Activated T-cell treated with anti-CD3 and anti-CD28 coated beads, Interleukin-2, amount 50 U/mL, for 1 hour (primary cell): ENCODE results near the gene COL9A3.

Experiments
- DNase-seq: peaks from one replicate; pipeline ENCODE4 v3.0.0-alpha.2; 2020

The COL9A3 gene

GRCh38 chr20:62779417-62779685, 37.5 kb upstream of the COL9A3 start:
- DNase-seq: no peak

GRCh38 chr20:62780204-62780603, 36.6 kb upstream of the COL9A3 start:
- no peak for DNase-seq

GRCh38 chr20:62780696-62781095, 36.2 kb upstream of the COL9A3 start:
- no peak for DNase-seq

GRCh38 chr20:62782149-62782892, 34.5 kb upstream of the COL9A3 start:
- DNase-seq: no peak

- no peak for DNase-seq
Measured at GRCh38 chr20:62782893-62783278, 34.0 kb upstream of the COL9A3 start.

- no peak for DNase-seq
Measured at GRCh38 chr20:62784497-62784896, 32.4 kb upstream of the COL9A3 start.

GRCh38 chr20:62785393-62785792, 31.5 kb upstream of the COL9A3 start:
- DNase-seq: no peak

- DNase-seq: no peak
Measured at GRCh38 chr20:62786157-62786556, 30.7 kb upstream of the COL9A3 start.

GRCh38 chr20:62787321-62787720, 29.5 kb upstream of the COL9A3 start:
- DNase-seq: no peak

- DNase-seq: no peak
Measured at GRCh38 chr20:62787866-62788265, 29.0 kb upstream of the COL9A3 start.

GRCh38 chr20:62788607-62789006, 28.2 kb upstream of the COL9A3 start:
- DNase-seq: no peak

- no peak for DNase-seq
Measured at GRCh38 chr20:62790075-62790474, 26.8 kb upstream of the COL9A3 start.

- DNase-seq: peak; percentile 73
Measured at GRCh38 chr20:62791301-62792181, 25.3 kb upstream of the COL9A3 start.

- DNase-seq: no peak
Measured at GRCh38 chr20:62792182-62792939, 24.5 kb upstream of the COL9A3 start.

- DNase-seq: no peak
Measured at GRCh38 chr20:62792940-62793756, 23.7 kb upstream of the COL9A3 start.

- DNase-seq: no peak
Measured at GRCh38 chr20:62793757-62794006, 23.2 kb upstream of the COL9A3 start.

- peak; percentile 95 for DNase-seq
Measured at GRCh38 chr20:62794007-62794724, 22.7 kb upstream of the COL9A3 start.

GRCh38 chr20:62795023-62795761, 21.7 kb upstream of the COL9A3 start:
- peak; percentile 75 for DNase-seq

- DNase-seq: no peak
Measured at GRCh38 chr20:62796699-62797491, 20.0 kb upstream of the COL9A3 start.

- DNase-seq: no peak
Measured at GRCh38 chr20:62797671-62798532, 18.9 kb upstream of the COL9A3 start.
